ENCODE measurements around the gene PRIM2.
"Not testable (repeated sequence)": the region's sequence is repeated elsewhere in the genome, so short reads cannot be mapped to it uniquely, and the experiment has no call there.

PRIM2 gene

GRCh38 chr6:57515171-57515570 lies 197.7 kb downstream of the PRIM2 start:
- not testable (repeated sequence) for DNase-seq

GRCh38 chr6:57515845-57516244 lies 198.4 kb downstream of the PRIM2 start:
- DNase-seq, result not testable (repeated sequence)

GRCh38 chr6:57516776-57517175 lies 199.3 kb downstream of the PRIM2 start:
- DNase-seq, result not testable (repeated sequence)

GRCh38 chr6:57519198-57519597 lies 201.8 kb downstream of the PRIM2 start:
- not testable (repeated sequence) for DNase-seq

- DNase-seq, result not testable (repeated sequence)
These were observed 203.7 kb downstream of the PRIM2 start for GRCh38 chr6:57521085-57521484.

- not testable (repeated sequence) for DNase-seq
These were observed 205.8 kb downstream of the PRIM2 start for GRCh38 chr6:57523221-57523620.

- not testable (repeated sequence) for DNase-seq
These were observed 212.3 kb downstream of the PRIM2 start for GRCh38 chr6:57529755-57530154.

GRCh38 chr6:57532660-57533059 lies 215.2 kb downstream of the PRIM2 start:
- not testable (repeated sequence) for DNase-seq

GRCh38 chr6:57535121-57535520 lies 217.7 kb downstream of the PRIM2 start:
- not testable (repeated sequence) for DNase-seq

GRCh38 chr6:57535994-57536393 lies 218.6 kb downstream of the PRIM2 start:
- peak; percentile 50 for DNase-seq

GRCh38 chr6:57537916-57538315 lies 220.5 kb downstream of the PRIM2 start:
- DNase-seq, result not testable (repeated sequence)

GRCh38 chr6:57551961-57552360 lies 234.5 kb downstream of the PRIM2 start:
- not testable (repeated sequence) for DNase-seq

GRCh38 chr6:57557855-57558254 lies 240.4 kb downstream of the PRIM2 start:
- DNase-seq, result not testable (repeated sequence)

GRCh38 chr6:57559170-57559569 lies 241.7 kb downstream of the PRIM2 start:
- not testable (repeated sequence) for DNase-seq

GRCh38 chr6:57562233-57562632 lies 244.8 kb downstream of the PRIM2 start:
- DNase-seq, result not testable (repeated sequence)

GRCh38 chr6:57572119-57572518 lies 254.7 kb downstream of the PRIM2 start:
- DNase-seq, result peak; percentile 1

- not testable (repeated sequence) for DNase-seq
These were observed 255.4 kb downstream of the PRIM2 start for GRCh38 chr6:57572844-57573243.

- DNase-seq, result not testable (repeated sequence)
These were observed 259.6 kb downstream of the PRIM2 start for GRCh38 chr6:57577023-57577422.

GRCh38 chr6:57579489-57579888 lies 262.1 kb downstream of the PRIM2 start:
- peak; percentile 1 for DNase-seq

GRCh38 chr6:57581586-57581985 lies 264.2 kb downstream of the PRIM2 start:
- DNase-seq, result not testable (repeated sequence)

GRCh38 chr6:57601105-57601504 lies 283.7 kb downstream of the PRIM2 start:
- DNase-seq, result not testable (repeated sequence)

- DNase-seq, result peak; percentile 1
These were observed 287.9 kb downstream of the PRIM2 start for GRCh38 chr6:57605303-57605702.

- DNase-seq, result not testable (repeated sequence)
These were observed 288.9 kb downstream of the PRIM2 start for GRCh38 chr6:57606331-57606730.

GRCh38 chr6:57610612-57611011 lies 293.2 kb downstream of the PRIM2 start:
- DNase-seq, result not testable (repeated sequence)

GRCh38 chr6:57618959-57619358 lies 301.5 kb downstream of the PRIM2 start:
- DNase-seq, result not testable (repeated sequence)

Measured in fibroblast of skin of abdomen (primary cell).